GM10847 (cell line): Measurements from ENCODE around the gene CSTB.

ENCODE experiments used
- POLR2A ChIP-seq: IDR thresholded peaks from 2 replicates; pipeline ENCODE4 v1.6.1; 2011; ENCODE audit not compliant: insufficient read length; ENCODE audit errors: extremely low read depth

Gene CSTB

DNA sequence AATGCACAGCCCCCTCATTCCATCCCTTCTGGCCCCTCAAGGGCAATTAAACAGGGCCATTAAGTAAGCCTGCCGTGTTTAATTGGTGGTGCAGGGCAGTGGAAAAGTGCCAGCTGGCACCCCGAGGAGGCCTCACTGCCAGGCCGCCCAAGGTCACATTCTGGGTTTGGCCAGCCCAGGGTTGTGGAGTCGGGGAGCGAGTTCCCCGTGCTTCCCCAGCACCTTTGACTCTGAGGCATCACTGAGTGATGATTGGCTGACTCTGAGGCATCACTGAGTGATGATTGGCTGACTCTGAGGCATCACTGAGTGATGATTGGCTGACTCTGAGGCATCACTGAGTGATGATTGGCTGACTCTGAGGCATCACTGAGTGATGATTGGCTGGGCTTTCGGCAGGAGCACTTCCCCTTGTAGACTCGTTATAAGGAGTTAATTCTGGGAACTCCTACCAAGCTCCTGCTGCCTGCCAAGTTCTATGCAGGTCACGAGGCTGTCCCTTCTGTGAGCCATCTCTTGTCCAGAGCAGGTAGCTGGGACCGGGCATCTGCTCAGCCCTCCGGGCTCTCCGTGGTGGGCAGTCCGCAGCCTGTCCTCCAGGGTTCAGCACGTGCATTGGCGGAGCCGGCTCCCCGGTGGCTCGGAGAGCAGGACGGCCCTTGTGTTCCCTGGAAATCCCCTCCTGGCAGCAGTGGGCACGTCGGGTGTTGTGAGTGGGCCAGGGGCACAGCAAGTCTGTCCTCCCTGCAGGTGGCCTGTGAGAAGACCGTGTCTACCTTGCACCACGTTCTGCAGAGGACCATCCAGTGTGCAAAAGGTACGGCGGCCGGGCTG lies 20.9 kb downstream of the CSTB start:
- no peak for TF ChIP-seq POLR2A

DNA sequence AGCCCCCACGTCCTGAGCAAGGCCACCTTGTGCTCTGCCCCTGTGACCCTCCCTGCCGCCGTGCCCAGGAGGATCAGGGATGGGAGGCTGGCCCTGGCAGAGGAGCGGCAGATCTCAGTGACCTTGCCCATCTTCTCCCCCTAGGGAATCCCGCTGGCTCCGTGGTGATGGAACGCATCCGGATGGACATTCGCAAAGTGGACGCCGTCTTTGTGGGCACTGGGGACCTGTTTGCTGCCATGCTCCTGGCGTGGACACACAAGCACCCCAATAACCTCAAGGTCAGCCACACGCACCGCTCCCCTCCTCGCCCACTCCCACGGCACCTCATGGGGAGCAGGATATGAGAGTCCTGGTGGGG lies 22.7 kb downstream of the CSTB start:
- TF ChIP-seq POLR2A: no peak

DNA sequence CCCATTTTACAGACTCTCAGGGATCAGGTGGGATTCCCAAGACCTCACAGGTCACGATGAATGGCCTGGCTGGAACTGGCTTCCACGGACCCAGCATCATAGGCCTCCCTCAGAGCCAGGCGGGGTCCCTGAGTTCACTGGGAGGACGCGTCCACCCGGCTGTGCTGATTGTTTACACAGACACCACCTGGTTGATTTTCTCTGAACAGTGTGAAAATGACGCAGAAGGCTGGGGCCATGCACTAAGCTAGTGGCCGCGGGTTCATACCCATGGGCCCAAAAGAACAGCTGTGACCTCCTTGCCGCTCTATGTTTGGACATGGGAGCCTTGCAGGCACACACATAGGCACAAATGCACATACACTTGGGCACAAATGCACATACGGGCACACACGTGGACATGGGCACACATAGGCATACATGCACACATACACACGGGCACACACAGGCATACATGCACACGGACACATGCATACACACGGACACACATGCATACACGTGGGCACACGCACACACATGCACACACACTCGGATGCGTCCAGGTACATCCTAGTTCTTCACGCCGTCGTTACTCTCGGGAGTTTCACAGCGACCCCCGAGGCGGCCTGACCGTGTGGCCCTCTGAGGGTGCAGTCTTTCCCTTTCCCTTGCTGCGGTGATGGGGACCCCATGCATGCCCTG lies 23.2 kb downstream of the CSTB start:
- TF ChIP-seq POLR2A: peak; percentile 12

- no peak for TF ChIP-seq POLR2A
These were observed 24.0 kb downstream of the CSTB start for GRCh38 chr21:43751955-43752591.

DNA sequence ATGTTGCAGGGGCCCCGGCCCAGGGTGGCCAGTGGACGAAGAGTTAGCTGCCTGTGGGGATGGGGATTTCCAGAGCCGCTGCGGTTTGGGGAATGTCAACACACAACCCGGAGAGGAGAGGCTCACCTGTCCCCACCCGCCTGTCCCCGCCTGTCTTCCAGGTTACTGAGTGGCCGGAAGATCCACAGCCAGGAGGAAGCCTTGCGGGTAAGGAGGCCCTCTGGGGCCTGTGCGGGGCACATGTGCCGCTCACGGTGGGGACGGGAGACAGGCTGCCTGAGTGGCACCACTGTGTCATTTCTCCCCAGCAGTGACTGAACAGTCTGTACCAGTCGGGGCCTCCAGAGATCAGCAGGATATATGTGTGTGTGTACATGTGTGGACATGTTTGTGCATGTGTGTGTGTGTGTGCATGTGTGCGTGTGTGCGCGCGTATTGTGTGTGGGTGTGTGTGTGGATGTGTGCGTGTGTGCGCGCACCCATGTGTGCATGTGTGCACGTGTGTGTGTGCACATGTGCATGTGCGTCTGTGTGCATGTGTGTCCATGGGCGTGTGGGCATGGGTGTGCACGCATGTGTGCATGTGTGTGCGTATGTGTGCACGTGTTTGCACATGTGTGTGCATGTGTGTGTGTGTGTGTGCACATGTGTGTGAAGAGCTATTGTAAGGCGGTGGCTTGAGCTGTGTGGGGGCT lies 25.6 kb downstream of the CSTB start:
- no peak for TF ChIP-seq POLR2A

DNA sequence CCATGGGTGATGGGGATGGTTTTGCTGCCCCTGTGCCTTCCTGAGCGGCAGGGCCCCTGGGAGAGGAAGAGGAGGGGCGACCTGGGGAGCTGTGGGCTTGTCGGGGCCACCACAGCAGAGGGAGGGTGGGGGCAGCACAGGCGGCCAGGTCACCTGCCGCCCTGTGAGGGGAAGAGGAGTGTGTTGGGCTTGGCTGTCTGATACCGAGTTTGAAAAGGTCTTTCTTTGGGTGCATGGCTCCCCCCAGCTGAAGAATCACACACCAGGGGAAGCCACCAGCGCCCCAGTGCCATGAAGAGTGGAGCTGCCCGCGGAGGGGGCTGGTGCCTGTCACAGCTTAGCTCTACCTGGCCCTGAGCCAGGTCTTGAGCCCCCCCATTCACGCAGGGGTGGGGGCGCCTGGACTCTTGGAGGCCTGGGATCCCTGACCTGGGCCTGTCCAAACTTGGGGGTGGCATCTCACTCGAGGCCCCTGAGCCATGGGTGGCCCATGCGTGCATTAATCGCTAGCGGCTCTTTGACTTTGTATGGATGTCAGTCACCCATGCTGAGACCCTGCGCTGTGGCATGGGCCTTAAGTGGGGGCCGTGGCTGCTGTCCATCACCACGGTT lies 26.4 kb downstream of the CSTB start:
- TF ChIP-seq POLR2A: no peak

DNA sequence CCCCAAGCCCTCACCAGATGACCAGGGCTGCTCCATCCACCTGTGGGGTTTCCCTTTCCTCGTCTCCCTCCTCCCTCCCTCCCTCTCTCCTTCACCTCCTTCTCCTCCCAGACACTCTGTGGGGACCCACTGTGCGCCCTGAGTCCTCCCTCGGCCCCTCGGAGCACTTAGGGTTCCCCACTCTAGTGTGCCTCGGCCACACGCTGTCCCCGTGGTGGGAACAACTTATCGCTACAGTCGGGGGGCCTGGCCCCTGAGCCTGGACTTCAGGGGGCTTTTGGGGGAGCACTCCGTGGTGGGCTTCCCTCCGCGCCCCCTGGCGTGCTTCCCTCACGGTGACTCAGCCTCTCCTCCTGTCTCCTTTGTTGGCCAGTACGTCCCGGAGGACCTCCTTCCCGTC lies 27.5 kb downstream of the CSTB start:
- no peak for TF ChIP-seq POLR2A

- TF ChIP-seq POLR2A: no peak
These were observed 30.2 kb downstream of the CSTB start for GRCh38 chr21:43745772-43746517.

- no peak for TF ChIP-seq POLR2A
These were observed 31.4 kb downstream of the CSTB start for GRCh38 chr21:43744725-43745124.

DNA sequence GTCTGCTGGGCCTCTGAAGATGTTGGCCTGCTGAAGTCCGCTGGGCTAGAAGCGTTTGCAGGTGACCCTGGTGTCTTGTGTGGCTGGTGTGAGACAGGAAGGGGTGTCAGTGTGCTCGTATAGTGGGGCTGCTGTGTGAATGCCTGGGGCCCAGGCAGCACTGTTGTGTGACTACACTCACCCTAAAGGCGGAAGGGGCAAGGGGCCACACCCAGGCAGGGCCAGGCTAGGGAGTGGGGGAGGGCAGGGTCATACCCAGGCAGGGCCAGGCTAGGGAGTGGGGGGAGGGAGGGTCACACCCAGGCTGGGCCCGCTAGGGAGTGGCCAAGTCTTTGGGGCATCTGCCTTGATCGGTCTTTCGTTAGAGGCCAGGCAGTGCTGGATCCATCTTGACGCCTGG lies 32.2 kb downstream of the CSTB start:
- TF ChIP-seq POLR2A: no peak

DNA sequence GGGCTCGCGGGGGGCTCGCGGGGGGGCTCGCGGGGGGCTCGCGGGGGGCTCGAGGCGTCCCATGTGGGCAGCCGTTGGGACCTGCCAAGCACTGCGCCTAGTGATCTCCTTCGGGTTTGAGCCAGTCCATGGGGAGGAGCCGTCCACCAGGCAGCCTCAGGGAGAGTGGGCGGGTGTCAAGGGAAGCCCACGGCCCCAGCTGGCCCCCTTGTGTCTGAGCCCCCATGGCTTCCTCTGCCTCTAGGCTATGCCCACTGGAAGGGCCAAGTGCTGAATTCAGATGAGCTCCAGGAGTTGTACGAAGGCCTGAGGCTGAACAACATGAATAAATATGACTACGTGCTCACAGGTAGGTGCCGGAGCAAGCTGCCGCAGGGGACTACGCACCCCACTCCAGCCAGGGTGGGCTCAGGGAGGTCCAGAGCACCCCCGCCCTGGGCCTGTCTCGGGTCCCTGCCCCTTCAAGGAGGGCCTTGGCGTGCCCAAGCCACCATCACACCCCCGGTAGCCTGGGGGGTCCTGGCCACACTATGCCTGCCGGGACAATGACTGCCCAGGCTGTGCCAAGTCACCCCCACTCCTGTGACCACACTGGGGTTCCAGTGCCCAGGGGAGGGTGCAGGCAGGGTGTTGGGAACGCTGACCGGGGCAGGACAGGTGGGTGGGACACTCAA lies 34.5 kb downstream of the CSTB start:
- TF ChIP-seq POLR2A: no peak

GRCh38 chr21:43740497-43741156 lies 35.5 kb downstream of the CSTB start:
- TF ChIP-seq POLR2A: no peak

- no peak for TF ChIP-seq POLR2A
These were observed 36.3 kb downstream of the CSTB start for GRCh38 chr21:43739621-43740435.
